ENCODE results near the gene CENPC. TPM values are rescaled to one million over a fixed set of nuclear protein-coding genes. Genes with fewer than 3 reads are reported as not detected.

CENPC gene
- total and polyA plus RNA-seq, 2 of the 4 experiments (the other 2 are of a cell fraction): 4.2 to 6.6 TPM

DNA sequence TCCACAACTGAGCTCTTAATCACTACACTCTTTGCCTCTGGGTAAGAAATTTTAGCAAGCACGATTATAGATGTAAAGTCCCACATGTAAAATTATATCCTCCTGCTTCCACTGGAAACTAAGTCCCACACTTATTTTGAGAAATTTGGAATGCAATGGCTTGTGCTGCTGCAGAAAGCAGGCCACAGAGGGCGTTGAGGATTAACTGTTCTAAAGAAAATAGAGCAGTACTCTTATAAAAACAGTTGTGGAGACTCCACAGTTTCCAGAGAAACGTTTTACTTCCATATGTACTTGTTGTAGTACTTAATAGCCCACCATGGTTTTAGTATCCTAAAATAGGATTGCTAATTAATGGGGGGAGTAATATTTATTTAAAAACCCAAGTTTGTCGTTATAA is 1.7 kb upstream of the CENPC start:
- Histone ChIP-seq H2AK5ac (ENCODE audit: low read depth, low read length) (no peak overlapping the region), H3K23ac (ENCODE audit: low read depth, low read length) (no peak overlapping the region), H3K9me3 (ENCODE audit: control insufficient read depth, insufficient read depth, low read length) (no peaks in the 10 kb centered on the region), H3K56ac (ENCODE audit: extremely low read depth, insufficient read depth, low read length) (no peak overlapping the region), H3K79me1 (ENCODE audit: low read depth in 1 of 2, low read length in 2 of 2) (peaks cover 0 to 10% of the 10 kb centered on the region in 2 experiments; a peak in 2 of 4 replicates), H2BK5ac (ENCODE audit: low read depth, low read length, poor library complexity, severe bottlenecking) (no peak overlapping the region), H4K20me1 (ENCODE audit: insufficient read depth, low read length) (no peaks in the 10 kb centered on the region), H3K18ac (ENCODE audit: low read depth, low read length) (no peak overlapping the region), H3K14ac (replicated peaks; ENCODE audit: low read depth, low read length) (no peak overlapping the region), H3K27me3 (ENCODE audit: control insufficient read depth, insufficient read depth, low read length) (no peaks in the 10 kb centered on the region), H2BK20ac (ENCODE audit: low read depth, low read length) (no peak overlapping the region), H2BK15ac (ENCODE audit: low read depth, low read length) (no peak overlapping the region), H3K36me3 (ENCODE audit: control insufficient read depth, insufficient read depth, low read length) (no peaks in the 10 kb centered on the region), H3K4me1 (ENCODE audit: control insufficient read depth, insufficient read depth, low read length) (no peaks in the 10 kb centered on the region), H4K8ac (ENCODE audit: low read depth in 2 of 2, low read length in 2 of 2) (no peak overlapping the region), H3K4me2 (ENCODE audit: low read depth, low read length) (no peak overlapping the region), H4K5ac (ENCODE audit: low read depth, low read length) (0 out of 2 replicates have a peak overlapping the region, but pooled peaks have one; percentile 21), H4K91ac (ENCODE audit: insufficient read depth, low read depth, low read length) (no peak overlapping the region), H3K27ac (ENCODE audit: insufficient read depth, low read length) (no peak overlapping the region), H3K4me3 (ENCODE audit: insufficient read depth, low read depth, low read length) (no peak overlapping the region), H2AK9ac (replicated peaks; ENCODE audit: low read depth, low read length, poor library complexity) (no peak overlapping the region), H2BK120ac (ENCODE audit: low read depth, low read length) (no peak overlapping the region), H3K9ac (ENCODE audit: low read depth, low read length) (no peak overlapping the region), H2AFZ (replicated peaks; ENCODE audit: low read length, poor library complexity) (no peak overlapping the region), H3K4ac (ENCODE audit: low read depth, low read length) (no peak overlapping the region), H3K9me1 (ENCODE audit: insufficient read depth, low read length) (no peaks in the 10 kb centered on the region)
- intact Hi-C loops (cut with micrococcal nuclease) (no loop called here), dilution Hi-C loops (cut with HindIII; ENCODE audit: low sequenced_read_pairs, unreplicated experiment) (no loop called here), in situ Hi-C loops (cut with MboI; ENCODE audit: low sequenced_read_pairs) (no loop called here)
- no peak for ATAC-seq (ENCODE audit: low read depth)
- no TSS peak for BruUV-seq (replicated peaks)
- TF ChIP-seq USF2 (IDR thresholded peaks at IDR 0.05; ENCODE audit: low read depth, low read length): no peak
- TF ChIP-seq MAZ (IDR thresholded peaks at IDR 0.05; ENCODE audit: borderline replicate concordance, low read depth, low read length): no peak
- no peak for TF ChIP-seq BHLHE40 (IDR thresholded peaks at IDR 0.05; ENCODE audit: low read depth, low read length)
- TF ChIP-seq SMC3 (IDR thresholded peaks at IDR 0.05; ENCODE audit: low read depth, low read length): no peak
- TF ChIP-seq CHD1 (IDR thresholded peaks at IDR 0.05; ENCODE audit: low read depth, low read length): no peak
- no peak for TF ChIP-seq RAD21 (IDR thresholded peaks at IDR 0.05; ENCODE audit: low read length)
- TF ChIP-seq POLR2A (IDR thresholded peaks at IDR 0.05; ENCODE audit: low read depth, low read length): no peak
- TF ChIP-seq RCOR1 (IDR thresholded peaks at IDR 0.05; ENCODE audit: insufficient replicate concordance, low read length): no peak
- TF ChIP-seq CTCF (conservative IDR thresholded peaks at IDR 0.05; ENCODE audit: low read depth, low read length): no peak
- TF ChIP-seq MXI1 (IDR thresholded peaks at IDR 0.05; ENCODE audit: borderline replicate concordance, low read depth, low read length): no peak
- TF ChIP-seq CEBPB (IDR thresholded peaks at IDR 0.05; ENCODE audit: low read depth, low read length): no peak
- TF ChIP-seq RFX5 (IDR thresholded peaks at IDR 0.05; ENCODE audit: low read depth, low read length): no peak
- no peak for TF ChIP-seq FOS (IDR thresholded peaks at IDR 0.05; ENCODE audit: low read depth, low read length)
- no peak for TF ChIP-seq NFE2L2 (IDR thresholded peaks at IDR 0.05; ENCODE audit: low read depth, low read length)
- no peak for TF ChIP-seq MAFK (IDR thresholded peaks at IDR 0.05; ENCODE audit: low read depth, low read length)
- ChIA-PET CTCF (no interaction called here), POLR2A (ENCODE audit: unreplicated experiment) (no interaction called here)
- no peak for DNase-seq
- WGBS, 2 experiments (ENCODE audit: extremely low coverage in 2 of 2, insufficient read length in 1 of 2): no CpG with 5 or more reads among the region's 4 CpGs
